Measurements from ENCODE around the gene SECISBP2.

Gene SECISBP2

DNA sequence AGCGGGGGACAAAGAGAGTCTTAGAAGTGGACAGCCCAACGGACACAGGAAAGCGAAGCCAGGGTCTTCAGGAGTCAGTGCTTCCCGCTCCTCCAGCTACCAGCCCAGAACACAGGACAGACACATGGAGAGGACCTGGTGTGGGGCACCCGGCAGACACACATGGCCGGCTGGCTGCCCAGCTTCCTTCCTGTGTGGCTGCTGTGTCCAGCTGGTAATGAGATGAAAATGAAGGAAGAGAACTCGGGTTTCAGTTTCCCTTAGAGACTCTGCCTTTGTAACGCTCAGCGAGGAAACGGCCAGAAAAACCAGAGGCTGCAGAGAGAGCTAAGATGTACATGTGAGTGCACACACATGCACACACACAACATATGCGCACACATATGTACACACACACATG lies 87.5 kb downstream of the SECISBP2 start:
- DNase-seq (ENCODE audit: low read depth in 2 of 2): no peak

GRCh38 chr9:89407070-89407469 lies 88.8 kb downstream of the SECISBP2 start:
- no peak for DNase-seq (ENCODE audit: low read depth in 2 of 2)

DNA sequence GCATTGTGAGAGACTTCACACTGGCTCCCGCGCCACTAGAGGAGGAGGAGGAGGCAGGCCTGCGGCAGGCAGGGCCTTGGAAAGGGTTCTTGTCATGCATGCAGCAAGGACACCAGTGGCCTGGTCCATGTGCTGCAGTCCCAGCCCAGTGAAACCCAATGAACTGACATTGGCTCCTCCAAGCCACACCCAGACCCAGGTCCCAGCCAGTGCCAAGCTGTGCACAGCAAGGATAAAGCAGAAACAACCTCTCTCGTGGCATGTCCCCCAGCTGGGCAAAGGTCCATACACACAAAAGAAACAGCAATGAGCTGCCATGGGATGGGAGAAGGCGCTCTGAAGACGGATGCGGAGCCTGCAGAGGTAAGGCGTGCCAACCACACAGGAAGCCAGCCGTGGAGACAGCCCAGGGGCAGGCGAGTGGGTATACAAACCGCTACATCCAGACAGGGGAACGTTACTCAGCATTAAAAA lies 90.4 kb downstream of the SECISBP2 start:
- DNase-seq (ENCODE audit: low read depth in 2 of 2): peak in 1 of 2 donors; percentile 49
